ENCODE measurements around the gene PGLYRP1.

The PGLYRP1 gene

GRCh38 chr19:46040952-46041500, 18.2 kb upstream of the PGLYRP1 start, which contains the start of gene IGFL4 (continued):
- no peak for TF ChIP-seq ZFP41 (tag by site-specific recombination; IDR thresholded peaks at IDR 0.05; ENCODE audit: borderline replicate concordance)
- TF ChIP-seq ZNF768 (tag by site-specific recombination; IDR thresholded peaks at IDR 0.05), result no peak
- TF ChIP-seq ZNF146 (tag by site-specific recombination; IDR thresholded peaks at IDR 0.05), result no peak
- no peak for TF ChIP-seq GFI1B (tag by site-specific recombination; IDR thresholded peaks at IDR 0.05)
- TF ChIP-seq SP3 (tag by site-specific recombination; IDR thresholded peaks at IDR 0.05), result no peak
- no peak for TF ChIP-seq ZNF223 (tag by site-specific recombination; IDR thresholded peaks at IDR 0.05)
- no peak for TF ChIP-seq ZNF792 (tag by site-specific recombination; IDR thresholded peaks at IDR 0.05)
- no peak for TF ChIP-seq ZNF677 (tag by site-specific recombination; IDR thresholded peaks at IDR 0.05)
- TF ChIP-seq PRDM4 (tag by site-specific recombination; IDR thresholded peaks at IDR 0.05), result peak; percentile 100
- no peak for TF ChIP-seq ZNF747 (tag by site-specific recombination; IDR thresholded peaks at IDR 0.05)
- no peak for TF ChIP-seq ZNF596 (tag by site-specific recombination; IDR thresholded peaks at IDR 0.05)
- peak; percentile 80 for TF ChIP-seq KLF1 (tag by site-specific recombination; IDR thresholded peaks at IDR 0.05)
- TF ChIP-seq ZBTB6 (tag by site-specific recombination; IDR thresholded peaks at IDR 0.05), result no peak
- TF ChIP-seq ZNF391 (tag by site-specific recombination; IDR thresholded peaks at IDR 0.05; ENCODE audit: borderline replicate concordance, low read depth), result no peak
- TF ChIP-seq MEIS1 (CRISPR knock-in tag; IDR thresholded peaks at IDR 0.05; ENCODE audit: borderline replicate concordance), result no peak
- TF ChIP-seq ZNF654 (tag by site-specific recombination; IDR thresholded peaks at IDR 0.05; ENCODE audit: low read depth), result no peak
- peak; percentile 37; the same call in 1 of the 2 replicates for TF ChIP-seq ZNF518A (tag by site-specific recombination; conservative IDR thresholded peaks at IDR 0.05; ENCODE audit: low read depth)
- TF ChIP-seq ZNF121 (tag by site-specific recombination; IDR thresholded peaks at IDR 0.05), result no peak
- TF ChIP-seq GLIS2 (tag by site-specific recombination; IDR thresholded peaks at IDR 0.05), result no peak
- no peak for TF ChIP-seq ZNF37A (tag by site-specific recombination; IDR thresholded peaks at IDR 0.05)
- TF ChIP-seq ZSCAN23 (tag by site-specific recombination; IDR thresholded peaks at IDR 0.05), result no peak
- TF ChIP-seq ZNF776 (tag by site-specific recombination; IDR thresholded peaks at IDR 0.05; ENCODE audit: borderline replicate concordance), result no peak
- TF ChIP-seq CTCF (tag by site-specific recombination; IDR thresholded peaks at IDR 0.05), result no peak
- TF ChIP-seq ZNF2 (tag by site-specific recombination; IDR thresholded peaks at IDR 0.05), result no peak
- TF ChIP-seq SP7 (tag by site-specific recombination; IDR thresholded peaks at IDR 0.05), result peak; percentile 85
- no peak for TF ChIP-seq ZBTB1 (tag by site-specific recombination; IDR thresholded peaks at IDR 0.05)
- peak; percentile 84; the same call in 1 of the 2 replicates for TF ChIP-seq KLF7 (tag by site-specific recombination; IDR thresholded peaks at IDR 0.05; ENCODE audit: borderline replicate concordance)
- TF ChIP-seq ZSCAN18 (tag by site-specific recombination; IDR thresholded peaks at IDR 0.05), result peak; percentile 48; the same call in 1 of the 2 replicates
- no peak for TF ChIP-seq ZNF292 (tag by site-specific recombination; IDR thresholded peaks at IDR 0.05; ENCODE audit: borderline replicate concordance, low read depth)
- TF ChIP-seq IKZF3 (tag by site-specific recombination; IDR thresholded peaks at IDR 0.05), result peak; percentile 88

All from HEK293 (cell line).